Measurements from ENCODE around the gene LENEP.

Gene LENEP

DNA sequence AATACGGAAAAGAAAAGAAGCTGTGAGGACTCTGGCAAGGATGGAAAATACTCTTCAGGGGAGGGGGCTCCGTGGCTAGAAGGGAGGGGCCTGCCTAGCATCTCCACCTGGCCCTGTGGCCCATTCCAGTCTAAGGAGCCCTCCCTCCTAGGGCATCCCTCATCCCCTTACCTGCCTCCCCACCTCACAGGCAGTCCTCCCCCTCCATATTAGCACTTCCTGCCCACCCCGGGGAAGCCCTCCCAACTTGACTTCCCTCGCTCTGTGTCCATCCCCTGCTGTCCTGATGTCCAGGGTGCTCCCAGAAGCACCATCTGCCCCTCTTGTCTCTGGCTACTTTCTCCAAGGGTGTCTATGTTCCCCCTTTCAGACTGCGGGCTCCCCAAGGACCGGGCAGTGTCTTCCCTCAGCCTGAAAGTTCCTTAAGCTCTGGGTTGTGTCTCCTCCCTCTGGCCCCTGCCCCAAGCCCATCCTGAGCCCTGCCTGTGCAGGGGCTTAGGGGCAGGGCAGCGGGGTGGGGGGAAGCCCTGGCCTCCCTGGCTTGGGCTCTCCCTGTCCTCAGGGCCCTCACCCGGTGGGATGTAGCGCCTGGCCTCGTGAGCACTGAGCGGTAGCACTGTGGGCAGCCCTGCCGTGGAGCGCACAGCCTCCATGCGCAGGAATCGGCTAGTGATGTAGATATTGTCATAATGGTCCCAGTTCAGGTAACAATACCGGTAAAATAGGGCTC lies 36.3 kb downstream of the LENEP start:
- TF ChIP-seq, protein P1, sequence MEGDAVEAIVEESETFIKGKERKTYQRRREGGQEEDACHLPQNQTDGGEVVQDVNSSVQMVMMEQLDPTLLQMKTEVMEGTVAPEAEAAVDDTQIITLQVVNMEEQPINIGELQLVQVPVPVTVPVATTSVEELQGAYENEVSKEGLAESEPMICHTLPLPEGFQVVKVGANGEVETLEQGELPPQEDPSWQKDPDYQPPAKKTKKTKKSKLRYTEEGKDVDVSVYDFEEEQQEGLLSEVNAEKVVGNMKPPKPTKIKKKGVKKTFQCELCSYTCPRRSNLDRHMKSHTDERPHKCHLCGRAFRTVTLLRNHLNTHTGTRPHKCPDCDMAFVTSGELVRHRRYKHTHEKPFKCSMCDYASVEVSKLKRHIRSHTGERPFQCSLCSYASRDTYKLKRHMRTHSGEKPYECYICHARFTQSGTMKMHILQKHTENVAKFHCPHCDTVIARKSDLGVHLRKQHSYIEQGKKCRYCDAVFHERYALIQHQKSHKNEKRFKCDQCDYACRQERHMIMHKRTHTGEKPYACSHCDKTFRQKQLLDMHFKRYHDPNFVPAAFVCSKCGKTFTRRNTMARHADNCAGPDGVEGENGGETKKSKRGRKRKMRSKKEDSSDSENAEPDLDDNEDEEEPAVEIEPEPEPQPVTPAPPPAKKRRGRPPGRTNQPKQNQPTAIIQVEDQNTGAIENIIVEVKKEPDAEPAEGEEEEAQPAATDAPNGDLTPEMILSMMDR (IDR thresholded peaks at IDR 0.05; ENCODE audit: insufficient read depth, missing control alignments) = no peak
- FAIRE-seq = no peak
- DNase-seq (ENCODE audit: insufficient read length, low spot score) = no peak

DNA sequence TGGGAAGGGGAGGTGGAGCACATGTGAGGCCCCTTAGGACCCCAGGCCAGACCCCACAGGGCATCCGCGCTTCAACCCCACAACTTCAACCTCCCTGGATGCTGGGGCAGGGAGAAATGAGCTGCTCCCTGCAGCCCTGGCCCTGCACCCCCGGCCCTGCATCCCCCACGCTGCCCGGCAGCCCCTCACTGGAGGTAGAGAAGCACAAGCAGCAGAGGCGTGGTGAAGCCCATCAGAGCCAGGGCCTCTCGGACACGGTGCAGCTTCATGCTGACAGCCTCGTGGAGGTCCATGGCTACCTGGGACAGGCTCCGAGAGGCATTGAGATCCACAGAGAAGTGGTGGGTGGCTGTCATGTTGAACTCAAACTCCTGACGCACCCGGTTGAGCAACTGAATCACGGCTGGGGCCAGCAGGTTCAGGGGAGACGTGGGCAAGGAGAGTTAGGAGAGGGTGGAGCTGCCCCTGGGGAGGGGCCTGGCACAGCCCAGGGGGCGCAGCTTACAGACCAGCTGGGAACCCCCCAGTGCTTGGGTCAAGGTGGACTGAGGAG lies 36.9 kb downstream of the LENEP start:
- FAIRE-seq = no peak
- TF ChIP-seq, protein P1 (IDR thresholded peaks at IDR 0.05; ENCODE audit: insufficient read depth, missing control alignments) = no peak
- DNase-seq (ENCODE audit: insufficient read length, low spot score) = no peak

DNA sequence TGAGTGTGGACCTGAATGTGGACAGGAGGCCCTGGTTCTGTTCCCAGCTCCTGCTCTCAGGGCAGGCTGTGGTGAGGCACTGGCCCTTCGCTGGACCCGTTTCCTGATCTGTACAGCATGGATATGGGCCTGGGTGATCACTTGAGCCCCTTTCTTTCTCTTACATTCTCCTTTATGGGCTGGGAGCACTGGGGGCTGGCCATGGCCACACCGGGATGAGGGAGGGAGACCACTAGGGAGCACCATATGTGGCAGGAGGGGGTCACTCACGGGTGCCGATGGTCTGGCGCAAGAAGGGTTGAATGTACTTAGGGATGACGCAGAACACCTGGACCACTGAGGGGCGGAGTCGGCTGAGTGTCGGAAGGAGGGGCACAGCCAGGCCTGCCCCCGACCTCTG lies 37.5 kb downstream of the LENEP start:
- DNase-seq (ENCODE audit: insufficient read length, low spot score) (no peak), FAIRE-seq (no peak)
- TF ChIP-seq, protein P1 (IDR thresholded peaks at IDR 0.05; ENCODE audit: insufficient read depth, missing control alignments) = no peak

DNA sequence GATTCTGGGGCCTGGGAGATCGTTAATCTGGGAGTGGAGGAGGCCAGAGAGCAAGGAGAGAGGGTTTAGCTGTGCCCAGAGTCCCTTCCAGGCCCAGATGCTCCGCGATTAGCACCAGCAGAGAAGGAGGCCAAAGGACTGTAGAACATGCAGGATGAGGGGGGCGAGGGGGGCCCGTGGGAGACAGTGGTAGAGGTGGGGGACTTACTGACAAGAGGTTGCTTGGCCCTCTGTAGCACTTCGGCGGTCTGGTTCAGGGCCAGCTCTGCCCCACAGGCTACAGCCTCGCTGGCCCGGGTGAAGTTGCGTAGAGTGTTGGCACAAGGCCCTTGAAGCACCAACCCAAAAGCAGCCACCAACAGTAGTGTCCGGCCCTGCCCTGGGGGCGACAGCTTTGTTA lies 39.5 kb downstream of the LENEP start:
- no peak for FAIRE-seq
- DNase-seq (ENCODE audit: insufficient read length, low spot score) = no peak
- TF ChIP-seq, protein P1 (IDR thresholded peaks at IDR 0.05; ENCODE audit: insufficient read depth, missing control alignments) = no peak

DNA sequence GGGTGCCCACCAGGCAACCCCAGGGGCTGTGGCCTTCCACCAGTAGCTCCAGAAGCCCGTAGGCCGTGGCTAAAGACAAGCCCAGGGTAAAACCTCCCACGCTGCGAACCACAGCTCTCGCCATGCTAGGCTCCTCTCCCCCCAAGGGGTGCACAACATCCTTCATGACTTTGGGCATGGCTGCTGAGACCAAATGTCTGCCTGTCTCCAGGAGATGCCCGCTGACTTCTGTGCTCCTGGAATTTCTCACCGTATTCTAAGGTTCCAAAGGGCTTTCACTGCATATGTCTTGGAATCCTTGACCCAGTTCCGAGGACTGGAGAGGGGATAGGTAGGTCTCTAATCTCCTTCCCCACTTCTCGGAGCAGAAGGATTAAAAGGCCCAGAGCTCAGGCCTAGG lies 40.1 kb downstream of the LENEP start, which contains the start of the genes DCST1 and DCST2:
Gene DCST1, plus strand, starts transcription at position 301 of the 400 bp plus-strand sequence. CDS start 213 bp downstream, outside the sequence.
Gene DCST2, minus strand, starts transcription at position 258 of the 400 bp plus-strand sequence. Its CDS starts 80 bp downstream, at position 178.
- DNase-seq (ENCODE audit: insufficient read length, low spot score) (no peak), FAIRE-seq (no peak)
- TF ChIP-seq, protein P1 (IDR thresholded peaks at IDR 0.05; ENCODE audit: insufficient read depth, missing control alignments) = no peak

DNA sequence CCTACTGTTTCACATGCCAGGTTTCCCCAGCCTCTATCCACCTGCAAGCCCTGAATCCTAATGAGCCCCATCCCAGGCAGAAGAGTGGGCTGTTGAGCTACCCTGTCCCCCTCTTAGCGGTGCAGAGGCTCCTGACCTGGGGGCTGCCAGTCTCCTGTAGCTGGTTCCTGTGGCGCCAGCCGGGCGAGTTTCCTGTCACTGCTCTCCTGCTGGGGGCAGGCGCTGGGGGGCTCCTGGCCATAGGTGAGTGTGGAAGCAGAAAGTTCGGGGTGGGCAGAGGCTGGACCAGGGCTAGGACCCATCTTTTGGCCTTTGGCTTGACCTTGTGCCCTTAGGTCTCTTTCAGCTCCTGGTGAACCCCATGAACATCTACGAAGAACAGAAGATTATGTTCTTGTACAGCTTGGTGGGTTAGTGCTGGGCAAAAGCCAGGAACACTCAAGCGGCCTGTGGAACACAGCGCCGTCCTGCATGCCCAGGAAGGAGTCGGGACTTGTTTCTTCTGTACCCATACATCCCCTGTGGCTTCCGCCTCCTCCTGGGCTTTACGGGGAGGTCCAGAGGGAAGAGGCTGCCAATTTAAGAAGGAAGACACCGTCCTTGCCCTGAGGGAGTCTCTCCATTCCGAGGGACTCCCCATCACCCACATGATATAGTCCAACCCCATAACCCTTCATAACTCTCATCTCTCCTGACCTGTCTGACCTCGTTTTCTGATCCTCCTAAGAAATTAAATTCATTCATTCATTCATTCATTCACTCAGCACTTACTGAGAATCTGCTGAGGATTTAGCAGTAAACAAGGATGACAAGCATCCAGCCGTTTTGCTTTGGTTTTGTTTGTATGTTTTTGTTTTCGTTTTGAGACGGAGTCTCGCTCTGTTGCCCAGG lies 41.2 kb downstream of the LENEP start:
- FAIRE-seq (no peak), DNase-seq (ENCODE audit: insufficient read length, low spot score) (no peak)
- TF ChIP-seq, protein P1 (IDR thresholded peaks at IDR 0.05; ENCODE audit: insufficient read depth, missing control alignments) = no peak
